Liver (tissue), 9 donors: ENCODE measurements around the gene GRK2. TPM values are rescaled to one million over a fixed set of nuclear protein-coding genes. Genes with fewer than 3 reads are reported as not detected.
A peak's percentile ranks its signal among the peaks of the same experiment; 100 is the strongest.

Source experiments
- DNase-seq: peaks from one replicate; pipeline ENCODE4 v3.0.0-alpha.2; 2017; ENCODE audit warnings: low spot score
- H3K27ac ChIP-seq, 2 donors: one replicate each; pipeline ENCODE4 v1.7.0; 2013; ENCODE audit warnings: inconsistent platforms in 2 of 2, low read length in 2 of 2, control low read depth in 1 of 2, low read depth in 1 of 2, mild to moderate bottlenecking in 1 of 2
- H3K27me3 ChIP-seq, 4 donors: one replicate each; pipeline versions ENCODE4 v1.6.1 to v1.7.0; 2013; ENCODE audit warnings: low read length in 3 of 4, inconsistent platforms in 1 of 4, mild to moderate bottlenecking in 1 of 4, moderate library complexity in 1 of 4; ENCODE audit not compliant: control insufficient read depth in 4 of 4, insufficient read depth in 4 of 4
- H3K36me3 ChIP-seq, 4 donors: one replicate each; pipeline versions ENCODE4 v1.6.1 to v1.7.0; 2013; ENCODE audit warnings: low read length in 3 of 4, mild to moderate bottlenecking in 3 of 4, low read depth in 1 of 4, moderate library complexity in 1 of 4; ENCODE audit not compliant: control insufficient read depth in 4 of 4, insufficient read depth in 3 of 4
- H3K4me1 ChIP-seq, 4 donors: one replicate each; pipeline versions ENCODE4 v1.6.1 to v1.7.0; 2013; ENCODE audit warnings: low read length in 3 of 4, mild to moderate bottlenecking in 3 of 4, moderate library complexity in 1 of 4; ENCODE audit not compliant: control insufficient read depth in 4 of 4, insufficient read depth in 4 of 4
- H3K4me3 ChIP-seq, 3 donors: one replicate each; pipeline versions ENCODE4 v1.6.1 to v1.7.0; 2013; ENCODE audit warnings: low read length in 3 of 3, control low read depth in 1 of 3, low read depth in 1 of 3, mild to moderate bottlenecking in 1 of 3
- H3K9ac ChIP-seq, 2 donors: one replicate each; pipeline ENCODE4 v1.7.0; 2013; ENCODE audit warnings: low read length in 2 of 2, mild to moderate bottlenecking in 2 of 2, moderate library complexity in 2 of 2, control low read depth in 1 of 2, low read depth in 1 of 2
- H3K9me3 ChIP-seq, 4 donors: one replicate each; pipeline versions ENCODE4 v1.6.1 to v1.7.0; 2013; ENCODE audit warnings: low read length in 3 of 4; ENCODE audit not compliant: control insufficient read depth in 4 of 4
- CTCF ChIP-seq: fragments of 150-350 bp; IDR thresholded peaks from 2 replicates; pipeline ENCODE4 v1.5.1; 2017; ENCODE audit warnings: improper control_type of control experiment, low read depth, low read length; ENCODE audit not compliant: missing input control
- EGR1 ChIP-seq, 2 donors: IDR thresholded peaks; 2 replicates each; pipeline ENCODE4 v1.6.1; 2016 to 2018; ENCODE audit warnings: antibody characterized with exemption in 2 of 2, low read depth in 2 of 2
- FOXA1 ChIP-seq: IDR thresholded peaks from 2 replicates; pipeline ENCODE4 v1.6.1; 2016; ENCODE audit warnings: antibody characterized with exemption
- FOXA2 ChIP-seq: IDR thresholded peaks from 2 replicates; pipeline ENCODE4 v1.6.1; 2016; ENCODE audit warnings: antibody characterized with exemption
- GABPA ChIP-seq, 2 donors: IDR thresholded peaks in 1 of 2; conservative IDR thresholded peaks in 1 of 2; 2 replicates each; pipeline ENCODE4 v1.6.1; 2016; ENCODE audit warnings: antibody characterized with exemption in 2 of 2, mild to moderate bottlenecking in 1 of 2, moderate library complexity in 1 of 2
- HNF4A ChIP-seq, 2 donors: conservative IDR thresholded peaks; 2 replicates each; pipeline ENCODE4 v1.6.1; 2016; ENCODE audit warnings: antibody characterized with exemption in 2 of 2, mild to moderate bottlenecking in 2 of 2
- HNF4G ChIP-seq: IDR thresholded peaks from 2 replicates; pipeline ENCODE4 v1.6.1; 2016; ENCODE audit warnings: antibody characterized with exemption
- JUND ChIP-seq, 2 donors: IDR thresholded peaks; 2 replicates each; pipeline ENCODE4 v1.6.1; 2016; ENCODE audit warnings: antibody characterized with exemption in 2 of 2
- NR2F2 ChIP-seq: IDR thresholded peaks from 2 replicates; pipeline ENCODE4 v1.6.1; 2016; ENCODE audit warnings: antibody characterized with exemption
- RAD21 ChIP-seq, 2 donors: IDR thresholded peaks; 2 replicates each; pipeline ENCODE4 v1.6.1; 2016; ENCODE audit warnings: antibody characterized with exemption in 2 of 2, mild to moderate bottlenecking in 2 of 2
- REST ChIP-seq: IDR thresholded peaks from 2 replicates; pipeline ENCODE4 v1.6.1; 2016; ENCODE audit warnings: antibody characterized with exemption, mild to moderate bottlenecking
- RXRA ChIP-seq, 2 donors: IDR thresholded peaks; 2 replicates each; pipeline ENCODE4 v1.6.1; 2017 to 2018; ENCODE audit warnings: antibody characterized with exemption in 2 of 2, mild to moderate bottlenecking in 1 of 2
- SP1 ChIP-seq: IDR thresholded peaks from 2 replicates; pipeline ENCODE4 v1.6.1; 2018; ENCODE audit warnings: antibody characterized with exemption, mild to moderate bottlenecking
- TAF1 ChIP-seq: conservative IDR thresholded peaks from 2 replicates; pipeline ENCODE4 v1.6.1; 2016; ENCODE audit warnings: antibody characterized with exemption, mild to moderate bottlenecking
- YY1 ChIP-seq: IDR thresholded peaks from 2 replicates; pipeline ENCODE4 v1.6.1; 2016; ENCODE audit warnings: antibody characterized with exemption, mild to moderate bottlenecking
- WGBS: extraction: QIAGEN DNeasy Blood & Tissue Kit; methylation state at CpG from one replicate; pipeline ENCODE4 v1.1.7; 2013; 5-methylcytosine and 5-hydroxymethylcytosine counted together
- polyA plus RNA-seq, 2 donors: library from polyadenylated mRNA; stranded (reverse) in 1 of 2; unstranded in 1 of 2; fragments of 200-250 nt in 1 of 2; fragments of >200 nt in 1 of 2; fragmentation: Nextera tagmentation in 1 of 2; extraction: Ambion mirVana in 1 of 2; gene quantifications; one replicate each; pipeline versions ENCODE4 v1.2.1 to v1.2.3, GENCODE V29; 2013 to 2015
- total RNA-seq, 2 donors: library from RNA; depleted of rRNA; stranded (reverse); fragments of >200 nt; gene quantifications; one replicate each; pipeline ENCODE4 v1.2.3, GENCODE V29; 2014
- TF ChIP-seq, protein P1 (sequence below): IDR thresholded peaks from 2 replicates; pipeline ENCODE4 v1.6.1; 2016; ENCODE audit warnings: antibody characterized with exemption
- TF ChIP-seq, protein P2 (sequence below): IDR thresholded peaks from 2 replicates; pipeline ENCODE4 v1.6.1; 2016; ENCODE audit warnings: antibody characterized with exemption
- TF ChIP-seq, protein P3 (sequence below): IDR thresholded peaks from 2 replicates; pipeline ENCODE4 v1.6.1; 2016; ENCODE audit warnings: antibody characterized with exemption
- donor health status: healthy.
- donor health status: healthy.
- donor health status: healthy.
- donor health status: healthy.
- donor health status: healthy.

GRK2 gene
- total and polyA plus RNA-seq, 4 donors = 13.4 to 41.4 (median 31.7) TPM

- peaks cover 1 to 12% (median 5%) of the 10 kb centered on the region in 4 donors for H3K4me1 ChIP-seq
- no peaks in the 10 kb centered on the region for H3K27me3 ChIP-seq
- peak overlapping the region; percentile 86 to 95 (median 94) for H3K4me3 ChIP-seq
- H3K27ac ChIP-seq = peak overlapping the region; percentile 94 to 96
- H3K9ac ChIP-seq = peak overlapping the region; percentile 76 to 88
- no peaks in the 10 kb centered on the region for H3K9me3 ChIP-seq
- WGBS = under 1% methylated on average over 55 of the region's 55 CpGs
- no peak for TF ChIP-seq RXRA (IDR thresholded peaks at IDR 0.05)
- peak in 1 of 2 donors; percentile 5 for TF ChIP-seq HNF4A (conservative IDR thresholded peaks at IDR 0.05)
- TF ChIP-seq GABPA (IDR thresholded peaks at IDR 0.05 in 1 of 2, conservative IDR thresholded peaks at IDR 0.05 in 1 of 2) = peak in 1 of 2 donors; percentile 63
- no peak for TF ChIP-seq HNF4G
- TF ChIP-seq REST = peak; percentile 19
- TF ChIP-seq, protein P1, sequence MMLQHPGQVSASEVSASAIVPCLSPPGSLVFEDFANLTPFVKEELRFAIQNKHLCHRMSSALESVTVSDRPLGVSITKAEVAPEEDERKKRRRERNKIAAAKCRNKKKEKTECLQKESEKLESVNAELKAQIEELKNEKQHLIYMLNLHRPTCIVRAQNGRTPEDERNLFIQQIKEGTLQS = peak; percentile 9
- TF ChIP-seq YY1 = peak; percentile 34
- TF ChIP-seq FOXA2 = no peak
- TF ChIP-seq RAD21 (IDR thresholded peaks at IDR 0.05) = peak; percentile 96 to 98
- TF ChIP-seq, protein P2, sequence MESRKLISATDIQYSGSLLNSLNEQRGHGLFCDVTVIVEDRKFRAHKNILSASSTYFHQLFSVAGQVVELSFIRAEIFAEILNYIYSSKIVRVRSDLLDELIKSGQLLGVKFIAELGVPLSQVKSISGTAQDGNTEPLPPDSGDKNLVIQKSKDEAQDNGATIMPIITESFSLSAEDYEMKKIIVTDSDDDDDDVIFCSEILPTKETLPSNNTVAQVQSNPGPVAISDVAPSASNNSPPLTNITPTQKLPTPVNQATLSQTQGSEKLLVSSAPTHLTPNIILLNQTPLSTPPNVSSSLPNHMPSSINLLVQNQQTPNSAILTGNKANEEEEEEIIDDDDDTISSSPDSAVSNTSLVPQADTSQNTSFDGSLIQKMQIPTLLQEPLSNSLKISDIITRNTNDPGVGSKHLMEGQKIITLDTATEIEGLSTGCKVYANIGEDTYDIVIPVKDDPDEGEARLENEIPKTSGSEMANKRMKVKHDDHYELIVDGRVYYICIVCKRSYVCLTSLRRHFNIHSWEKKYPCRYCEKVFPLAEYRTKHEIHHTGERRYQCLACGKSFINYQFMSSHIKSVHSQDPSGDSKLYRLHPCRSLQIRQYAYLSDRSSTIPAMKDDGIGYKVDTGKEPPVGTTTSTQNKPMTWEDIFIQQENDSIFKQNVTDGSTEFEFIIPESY = no peak
- TF ChIP-seq CTCF = peak; percentile 95
- TF ChIP-seq, protein P3, sequence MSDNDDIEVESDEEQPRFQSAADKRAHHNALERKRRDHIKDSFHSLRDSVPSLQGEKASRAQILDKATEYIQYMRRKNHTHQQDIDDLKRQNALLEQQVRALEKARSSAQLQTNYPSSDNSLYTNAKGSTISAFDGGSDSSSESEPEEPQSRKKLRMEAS = no peak
- peak; percentile 56 for TF ChIP-seq TAF1
- no peak for TF ChIP-seq JUND (IDR thresholded peaks at IDR 0.05)
- TF ChIP-seq SP1 = no peak
- TF ChIP-seq FOXA1 = no peak
- TF ChIP-seq EGR1 (IDR thresholded peaks at IDR 0.05; ENCODE audit: low read depth in 2 of 2) = no peak
- peak; percentile 15 for TF ChIP-seq NR2F2
- peak; percentile 98 for DNase-seq
- H3K36me3 ChIP-seq = no peaks in the 10 kb centered on the region
Measured at GRCh38 chr11:67317205-67317887, 51.1 kb downstream of the GRK2 start.
